ENCODE data around the gene BSND. TPM values are rescaled to one million over a fixed set of nuclear protein-coding genes. Genes with fewer than 3 reads are reported as not detected.

Gene BSND
- total and polyA plus RNA-seq, 9 of the 15 experiments (the other 6 are each of a cell fraction or from before 2014, with no cell fraction given) = not detected

- Histone ChIP-seq H3K27ac (ENCODE audit: extremely low read depth, low read depth, low read length) (no peak overlapping the region), H3K36me3 (ENCODE audit: control insufficient read depth, insufficient read depth, low read length) (no peaks in the 10 kb centered on the region), H2AFZ (ENCODE audit: low read depth, low read length) (peak overlapping the region; percentile 81), H3K9ac (ENCODE audit: insufficient read depth in 1 of 2, low read depth in 2 of 2, low read length in 2 of 2) (0 out of 4 replicates have a peak overlapping the region, but pooled peaks of 1 of the 2 experiments have one; percentile 8), H3K79me2 (ENCODE audit: control insufficient read depth, insufficient read depth, low read length) (no peaks in the 10 kb centered on the region), H3K27me3 (ENCODE audit: control insufficient read depth in 2 of 2, insufficient read depth in 2 of 2, low read length in 2 of 2) (peaks cover 28 to 82% of the 10 kb centered on the region in 2 experiments), H3K9me3 (replicated peaks; ENCODE audit: control insufficient read depth, insufficient read depth, low read depth, low read length) (no peaks in the 10 kb centered on the region; the same call in 1 of the 2 replicates), H3K4me2 (ENCODE audit: insufficient read depth, low read length) (peak overlapping the region; percentile 69), H3K4me1 (replicated peaks in 1 of 2; ENCODE audit: control insufficient read depth in 2 of 2, insufficient read depth in 2 of 2, low read length in 2 of 2) (peaks cover 0 to 21% of the 10 kb centered on the region in 2 experiments; a peak in 3 of 5 replicates), H3K9me1 (ENCODE audit: control insufficient read depth, insufficient read depth, low read length) (no peaks in the 10 kb centered on the region), H4K20me1 (replicated peaks; ENCODE audit: control insufficient read depth, insufficient read depth, low read length) (peaks cover 11% of the 10 kb centered on the region), H3K4me3 (peak overlapping the region; percentile 17; the same call in 1 of the 2 replicates)
- in situ Hi-C loops (cut with MboI) (loop anchor here (10.0 kb wide), 1 partner anchor 312 kb away; no protein-coding TSS in a partner anchor), intact Hi-C loops (cut with micrococcal nuclease) (loop anchor here (1.0 to 10.0 kb wide), 4 partner anchors 26 to 322 kb away; no protein-coding TSS in a partner anchor)
- 3% methylated on average over 16 of the region's 23 CpGs for WGBS (ENCODE audit: insufficient coverage, low coverage, missing lambda C conversion rate)
- FAIRE-seq (peak; percentile 88), DNase-seq (ENCODE audit: extremely low read depth in 1 of 4, low spot score in 3 of 4) (peak; percentile 90 to 96 (median 94)), ATAC-seq (peak; percentile 94)
- POLR2A ChIA-PET = interaction anchor here (0.6 kb wide), 2 partner anchors 66 to 128 kb away, joined by 3 read pairs; no protein-coding TSS in a partner anchor
- no TSS peak for BruUV-seq (replicated peaks)
- CTCF ChIA-PET (ENCODE audit: low intra/inter-chr PET ratio) = interaction anchor here (0.7 to 2.8 kb wide), 4 partner anchors 46 to 146 kb away, joined by 4 to 25 read pairs (median 8); no protein-coding TSS in a partner anchor
- no peak for TF ChIP-seq SREBF2 (CRISPR knock-in tag; IDR thresholded peaks at IDR 0.05)
- no peak for TF ChIP-seq E2F5 (CRISPR knock-in tag; IDR thresholded peaks at IDR 0.05)
- TF ChIP-seq ETV5 (CRISPR knock-in tag; IDR thresholded peaks at IDR 0.05; ENCODE audit: low read depth) = no peak
- no peak for TF ChIP-seq HDAC6 (IDR thresholded peaks at IDR 0.05; ENCODE audit: low read depth, low read length)
- no peak for TF ChIP-seq MTA3 (IDR thresholded peaks at IDR 0.05; ENCODE audit: borderline replicate concordance)
- TF ChIP-seq POLR2AphosphoS2 (IDR thresholded peaks at IDR 0.05; ENCODE audit: low read length) = no peak
- TF ChIP-seq SFPQ (IDR thresholded peaks at IDR 0.05; ENCODE audit: low read depth, low read length) = no peak
- no peak for TF ChIP-seq BRCA1 (IDR thresholded peaks at IDR 0.05)
- TF ChIP-seq BRCA1 (CRISPR knock-in tag; IDR thresholded peaks at IDR 0.05) = no peak
- TF ChIP-seq REST (IDR thresholded peaks at IDR 0.05; ENCODE audit: borderline replicate concordance) = peak; percentile 83
- no peak for TF ChIP-seq REST (CRISPR knock-in tag; IDR thresholded peaks at IDR 0.05; ENCODE audit: low read depth)
These were observed 2.3 kb upstream of the BSND start for GRCh38 chr1:54996359-54996868.
